Fibroblast of pulmonary artery (primary cell): Measurements from ENCODE around the gene LRRC23.

ENCODE experiments used
- DNase-seq: peaks from one replicate; pipeline ENCODE4 v3.0.0-alpha.2; 2010; ENCODE audit warnings: low read depth
- H3K4me3 ChIP-seq: replicated peaks from 2 replicates; pipeline ENCODE4 v1.5.1; 2011; ENCODE audit warnings: low read depth, mild to moderate bottlenecking, control low read depth, low read length, moderate library complexity
- CTCF ChIP-seq: IDR thresholded peaks from 2 replicates; pipeline ENCODE4 v1.5.1; 2011; ENCODE audit warnings: mild to moderate bottlenecking, control low read depth, low read length, inconsistent platforms; ENCODE audit errors: missing control alignments

The LRRC23 gene

GRCh38 chr12:6925239-6925539 lies 20.6 kb downstream of the LRRC23 start:
- no peak for DNase-seq
- H3K4me3 ChIP-seq = peak overlapping the region; percentile 76
- no peak for TF ChIP-seq CTCF

- H3K4me3 ChIP-seq = peak overlapping the region; percentile 76
- peak; percentile 90 for DNase-seq
- no peak for TF ChIP-seq CTCF
Measured at GRCh38 chr12:6925540-6926279, 21.1 kb downstream of the LRRC23 start.

- peak; percentile 88 for DNase-seq
- no peak for TF ChIP-seq CTCF
Measured at GRCh38 chr12:6927379-6928021, 22.9 kb downstream of the LRRC23 start, which contains the start of gene ATN1. ATN1 (plus strand) TSS chr12:6927959; CDS start chr12:6934002, 6,043 bp downstream.

GRCh38 chr12:6928022-6928702 lies 23.5 kb downstream of the LRRC23 start:
- DNase-seq = no peak
- TF ChIP-seq CTCF = no peak
- peak overlapping the region; percentile 76 for H3K4me3 ChIP-seq

More at GRCh38 chr12:6927379-6928021, 22.9 kb downstream of the LRRC23 start, which contains the start of gene ATN1:
- peak within 1 kb of the TSS; percentile 76 for H3K4me3 ChIP-seq

GRCh38 chr12:6928703-6929407 lies 24.2 kb downstream of the LRRC23 start:
- no peak for TF ChIP-seq CTCF
- peak overlapping the region; percentile 76 for H3K4me3 ChIP-seq
- DNase-seq = no peak

GRCh38 chr12:6929466-6930452 lies 25.1 kb downstream of the LRRC23 start:
- no peak for DNase-seq
- H3K4me3 ChIP-seq = peak overlapping the region; percentile 76

More at GRCh38 chr12:6929466-6930452, 25.1 kb downstream of the LRRC23 start:
- no peak for TF ChIP-seq CTCF
